Thyroid gland (tissue), 4 donors: ENCODE measurements around the gene TWF2. TPM values are rescaled to one million over a fixed set of nuclear protein-coding genes. Genes with fewer than 3 reads are reported as not detected.

Source experiments
- DNase-seq, 2 donors: peaks; one replicate each; pipeline ENCODE4 v3.0.0-alpha.2; 2019
- H3K27ac ChIP-seq, 3 donors: fragments of 200-600 bp; sonication (generic); 1 replicate in 2 of 3; 2 replicates in 1 of 3; pipeline ENCODE4 v1.5.1; 2016 to 2019; ENCODE audit warnings: mild to moderate bottlenecking in 1 of 3, moderate library complexity in 1 of 3
- H3K27me3 ChIP-seq: fragments of 200-600 bp; sonication (generic); one replicate; pipeline ENCODE4 v1.5.1; 2019
- H3K36me3 ChIP-seq, 2 donors: fragments of 200-600 bp; sonication (generic); one replicate each; pipeline ENCODE4 v1.5.1; 2016 to 2019
- H3K4me1 ChIP-seq, 2 donors: fragments of 200-600 bp; sonication (generic); one replicate each; pipeline ENCODE4 v1.5.1; 2017 to 2019
- H3K4me3 ChIP-seq, 3 donors: fragments of 200-600 bp; sonication (generic); replicated peaks in 1 of 3; 1 replicate in 2 of 3; 2 replicates in 1 of 3; pipeline ENCODE4 v1.5.1; 2016; ENCODE audit warnings: mild to moderate bottlenecking in 1 of 3
- H3K9me3 ChIP-seq: fragments of 200-600 bp; sonication (generic); one replicate; pipeline ENCODE4 v1.5.1; 2017
- CTCF ChIP-seq, 6 experiments: fragments of 200-600 bp in 3 of 6; fragments of 450-650 bp in 3 of 6; sonication (generic) in 3 of 6; IDR thresholded peaks; one replicate each; pipeline ENCODE4 v1.5.1; 2016 to 2019; ENCODE audit warnings: antibody characterized with exemption in 6 of 6, mild to moderate bottlenecking in 2 of 6, inconsistent platforms in 1 of 6, moderate library complexity in 1 of 6
- POLR2A ChIP-seq, 2 donors: fragments of 450-650 bp; IDR thresholded peaks; one replicate each; pipeline ENCODE4 v1.6.1; 2017; ENCODE audit warnings: antibody characterized with exemption in 2 of 2, mild to moderate bottlenecking in 2 of 2, moderate library complexity in 1 of 2
- WGBS, 2 donors: methylation state at CpG; one replicate each; pipeline ENCODE4 v1.1.5; 2017; 5-methylcytosine and 5-hydroxymethylcytosine counted together
- intact Hi-C: fragments of 100-400 bp; cut with DNase I; formaldehyde crosslinking; loops from one replicate; pipeline ENCODE4 v1.15.1; 2023
- total RNA-seq, 4 donors: library from RNA; depleted of rRNA; stranded (reverse); fragments of >200 nt; gene quantifications; one replicate each; pipeline ENCODE4 v1.2.3, GENCODE V29; 2016

Gene TWF2
- total RNA-seq, 4 donors from 2014 or later: 28.3 to 61.1 (median 50.4) TPM

GRCh38 chr3:52218937-52219650, 19.9 kb downstream of the TWF2 start:
- Histone ChIP-seq H3K4me1 (peaks cover 38 to 49% of the 10 kb centered on the region in 2 donors), H3K4me3 (no peak overlapping the region), H3K27me3 (no peaks in the 10 kb centered on the region), H3K36me3 (peaks cover 8 to 15% of the 10 kb centered on the region in 2 donors), H3K9me3 (no peaks in the 10 kb centered on the region), H3K27ac (peak overlapping the region; percentile 80 to 91 (median 85))
- intact Hi-C loops: no loop called here
- TF ChIP-seq CTCF (IDR thresholded peaks at IDR 0.05) (peak in 4 of 6 experiments; percentile 20 to 39 (median 37)), POLR2A (IDR thresholded peaks at IDR 0.05) (peak in 1 of 2 donors; percentile 18)
- WGBS, 2 donors: 21 to 22% methylated on average over 4 to 6 of the region's 6 CpGs
- peak; percentile 86 to 87 for DNase-seq

GRCh38 chr3:52218454-52218853, 20.5 kb downstream of the TWF2 start:
- no peak for TF ChIP-seq POLR2A (IDR thresholded peaks at IDR 0.05)
- no peak for TF ChIP-seq CTCF (IDR thresholded peaks at IDR 0.05)
- 20 to 27% methylated on average over 2 of the region's 12 CpGs for WGBS, 2 donors
- Histone ChIP-seq H3K36me3 (peaks cover 14 to 20% of the 10 kb centered on the region in 2 donors), H3K4me3 (no peak overlapping the region), H3K4me1 (peaks cover 38 to 49% of the 10 kb centered on the region in 2 donors), H3K27ac (peak overlapping the region; percentile 80 to 91 (median 85)), H3K9me3 (no peaks in the 10 kb centered on the region), H3K27me3 (no peaks in the 10 kb centered on the region)
- DNase-seq: no peak
- intact Hi-C loops: no loop called here

GRCh38 chr3:52218026-52218425, 20.9 kb downstream of the TWF2 start:
- peak overlapping the region; percentile 80 to 91 (median 85) for H3K27ac ChIP-seq
- no peaks in the 10 kb centered on the region for H3K9me3 ChIP-seq
- no peaks in the 10 kb centered on the region for H3K27me3 ChIP-seq
- peaks cover 17 to 24% of the 10 kb centered on the region in 2 donors for H3K36me3 ChIP-seq
- WGBS, 2 donors: 65 to 67% methylated on average over 2 of the region's 3 CpGs
- peaks cover 38 to 49% of the 10 kb centered on the region in 2 donors for H3K4me1 ChIP-seq
- TF ChIP-seq CTCF (IDR thresholded peaks at IDR 0.05) (no peak), POLR2A (IDR thresholded peaks at IDR 0.05) (no peak)
- no peak overlapping the region for H3K4me3 ChIP-seq
- DNase-seq: no peak
- intact Hi-C loops: no loop called here

GRCh38 chr3:52217409-52217805, 21.6 kb downstream of the TWF2 start:
- Histone ChIP-seq H3K9me3 (no peaks in the 10 kb centered on the region), H3K27me3 (no peaks in the 10 kb centered on the region), H3K4me3 (no peak overlapping the region), H3K27ac (peak overlapping the region; percentile 36 to 80 (median 62)), H3K4me1 (peaks cover 38 to 49% of the 10 kb centered on the region in 2 donors), H3K36me3 (peaks cover 23 to 31% of the 10 kb centered on the region in 2 donors)
- WGBS, 2 donors: 75 to 78% methylated on average over 9 to 10 of the region's 10 CpGs
- DNase-seq: no peak
- TF ChIP-seq CTCF (IDR thresholded peaks at IDR 0.05) (no peak), POLR2A (IDR thresholded peaks at IDR 0.05) (no peak)
- intact Hi-C loops: no loop called here
